Upper lobe of left lung (tissue), 4 donors: ENCODE results near the gene BMI1.

Source experiments
- CTCF ChIP-seq, 6 experiments: fragments of 450-650 bp in 4 of 6; fragments of 200-600 bp in 2 of 6; sonication (generic) in 2 of 6; IDR thresholded peaks; one replicate each; pipeline ENCODE4 v1.5.1; 2016 to 2019; ENCODE audit warnings: antibody characterized with exemption in 6 of 6
- POLR2A ChIP-seq, 4 donors: fragments of 450-650 bp; IDR thresholded peaks; one replicate each; pipeline ENCODE4 v1.5.1; 2016 to 2017; ENCODE audit warnings: antibody characterized with exemption in 4 of 4, mild to moderate bottlenecking in 2 of 4

GRCh38 chr10:22372917-22373316 is 52.0 kb downstream of the BMI1 start:
- TF ChIP-seq CTCF (IDR thresholded peaks at IDR 0.05) (no peak), POLR2A (IDR thresholded peaks at IDR 0.05) (no peak)
